HepG2 (cell line): ENCODE results near the gene KCNAB2. TPM values are rescaled to one million over a fixed set of nuclear protein-coding genes. Genes with fewer than 3 reads are reported as not detected.

Experiments
- ATAC-seq: fragments of 200-7000 bp; cut with Tn5 transposase; 3 replicates; pipeline ENCODE4 v1.9.1; 2020; ENCODE audit warnings: mild to moderate bottlenecking, moderate library complexity
- BruUV-seq: library from RNA; stranded (reverse); fragments of 400-500 nt; replicated peaks from 2 replicates; lab custom pipeline; 2021; lab: Mats Ljungman, UMichigan
- CTCF ChIA-PET: fragments of 300-600 bp; formaldehyde crosslinking; extraction: SDS; loops from one replicate; lab custom pipeline; 2021; ENCODE audit warnings: low total read pairs, inconsistent platforms, low intra/inter-chr PET ratio; lab: Yijun Ruan, JAX
- POLR2A ChIA-PET: fragments of 350-600 bp; sonication (Branson Sonifier 250); formaldehyde crosslinking; loops from one replicate; lab custom pipeline; 2020; ENCODE audit warnings: antibody characterized with exemption, inconsistent platforms; lab: Yijun Ruan, JAX
- DNase-seq: peaks from one replicate; pipeline ENCODE4 v3.0.0-alpha.2; 2015; ENCODE audit warnings: low spot score
- FAIRE-seq: peaks from 3 replicates; lab custom pipeline; 2011; peaks lifted over from hg19 to GRCh38; lab: Jason Lieb, UNC
- H2AFZ ChIP-seq: one replicate; pipeline ENCODE4 v1.6.1; 2011; ENCODE audit warnings: low read length, inconsistent platforms
- H3K27ac ChIP-seq: fragments of 300-600 bp; 3 replicates; pipeline ENCODE4 v1.8.0; 2011; ENCODE audit warnings: mixed run types, mild to moderate bottlenecking, mixed read lengths, low read length, inconsistent platforms; ENCODE audit not compliant: insufficient read depth; ENCODE audit errors: extremely low read length
- H3K27me3 ChIP-seq, 2 experiments: fragments of 200-600 bp in 1 of 2; 2 replicates in 1 of 2; 3 replicates in 1 of 2; pipeline versions ENCODE4 v1.6.0 to v1.8.0; 2011; ENCODE audit warnings: low read length in 2 of 2, mild to moderate bottlenecking in 2 of 2, moderate library complexity in 2 of 2, inconsistent platforms in 1 of 2; ENCODE audit not compliant: insufficient read depth in 2 of 2, control insufficient read depth in 1 of 2
- H3K36me3 ChIP-seq, 2 experiments: fragments of 200-600 bp in 1 of 2; replicated peaks in 1 of 2; 2 replicates in 1 of 2; 3 replicates in 1 of 2; pipeline versions ENCODE4 v1.5.1 to v1.8.0; 2011; ENCODE audit warnings: low read length in 2 of 2, inconsistent platforms in 1 of 2; ENCODE audit not compliant: insufficient read depth in 2 of 2, control insufficient read depth in 1 of 2
- H3K4me1 ChIP-seq: 2 replicates; pipeline ENCODE4 v1.5.1; 2012; ENCODE audit warnings: low read length, inconsistent platforms; ENCODE audit not compliant: insufficient read depth
- H3K4me2 ChIP-seq: 2 replicates; pipeline ENCODE4 v1.6.0; 2011; ENCODE audit warnings: low read depth, low read length, inconsistent platforms
- H3K4me3 ChIP-seq, 3 experiments: fragments of 200-600 bp in 1 of 3; sonication (generic), shearing (Covaris generic) in 1 of 3; replicated peaks in 1 of 3; 2 replicates each; pipeline ENCODE4 v1.5.1; 2011 to 2016; ENCODE audit warnings: low read length in 3 of 3, inconsistent platforms in 2 of 3, low read depth in 2 of 3, mild to moderate bottlenecking in 2 of 3, control low read depth in 1 of 3, mixed read lengths in 1 of 3; ENCODE audit not compliant: insufficient read depth in 1 of 3
- H3K79me2 ChIP-seq: one replicate; pipeline ENCODE4 v1.6.1; 2011; ENCODE audit warnings: low read length, inconsistent platforms; ENCODE audit not compliant: insufficient read depth
- H3K9ac ChIP-seq: 2 replicates; pipeline ENCODE4 v1.6.0; 2011; ENCODE audit warnings: mild to moderate bottlenecking, low read depth, low read length, inconsistent platforms; ENCODE audit not compliant: insufficient read depth
- H3K9me3 ChIP-seq: 2 replicates; pipeline ENCODE4 v1.5.1; 2012; ENCODE audit warnings: mild to moderate bottlenecking, low read length
- H4K20me1 ChIP-seq: 2 replicates; pipeline ENCODE4 v1.6.0; 2011; ENCODE audit warnings: inconsistent platforms, mild to moderate bottlenecking, low read length, moderate library complexity; ENCODE audit not compliant: insufficient read depth
- FOSL1 ChIP-seq: sonication (generic); formaldehyde crosslinking; IDR thresholded peaks from 2 replicates; pipeline ENCODE4 v1.9.0; 2021; ENCODE audit warnings: missing genetic modification reagents, borderline replicate concordance
- MAZ ChIP-seq, 2 experiments: sonication (generic) in 1 of 2; formaldehyde crosslinking in 1 of 2; IDR thresholded peaks; 2 replicates each; pipeline versions ENCODE4 v1.5.0 to v1.6.1; 2012 to 2020; ENCODE audit warnings: low read depth in 2 of 2, mild to moderate bottlenecking in 2 of 2, borderline replicate concordance in 1 of 2, improper control_type of control experiment in 1 of 2, low read length in 1 of 2, missing genetic modification reagents in 1 of 2, moderate library complexity in 1 of 2
- RFX1 ChIP-seq: fragments of 450-650 bp; IDR thresholded peaks from 2 replicates; pipeline ENCODE4 v1.6.1; 2017
- ZBTB40 ChIP-seq, 2 experiments: fragments of 450-650 bp in 1 of 2; sonication (generic) in 1 of 2; formaldehyde crosslinking in 1 of 2; IDR thresholded peaks; 2 replicates each; pipeline versions ENCODE4 v1.6.1 to v1.8.0; 2016 to 2022; ENCODE audit warnings: antibody characterized with exemption in 1 of 2, mild to moderate bottlenecking in 1 of 2, missing genetic modification reagents in 1 of 2
- WGBS: methylation state at CpG from one replicate; pipeline ENCODE4 v1.1.6; 2017; ENCODE audit warnings: low lambda C conversion rate; 5-methylcytosine and 5-hydroxymethylcytosine counted together
- in situ Hi-C: cut with HindIII; loops from 2 replicates; pipeline ENCODE4 v1.10.0; 2017; ENCODE audit warnings: low pct_unique_long_range_greater_than_20kb; ENCODE audit not compliant: extremely low pct_ligation_motif_present
- intact Hi-C: fragments of 100-400 bp; cut with micrococcal nuclease; formaldehyde crosslinking; loops from one replicate; pipeline ENCODE4 v1.10.0; 2022; ENCODE audit not compliant: unreplicated experiment
- polyA plus RNA-seq, 8 experiments: library from polyadenylated mRNA; depleted of rRNA in 3 of 8; stranded (reverse) in 7 of 8; unstranded in 1 of 8; fragments of >200 nt; fragmentation: Illumina TruSeq in 4 of 8; extraction: Trizol in 4 of 8; gene quantifications; 2 replicates each; pipeline versions ENCODE4 v1.2.1 to v1.2.3, GENCODE V29; 2011 to 2016; ENCODE audit warnings: low read depth in 4 of 8, missing spikeins in 1 of 8, mixed read lengths in 1 of 8; ENCODE audit not compliant: insufficient read depth in 1 of 8
- total RNA-seq, 5 experiments: library from RNA; depleted of rRNA; stranded (reverse); fragments of >200 nt; fragmentation: Illumina TruSeq; extraction: Trizol; gene quantifications; 2 replicates each; pipeline ENCODE4 v1.2.3, GENCODE V29; 2016; ENCODE audit warnings: low read depth in 1 of 5

KCNAB2 gene
- total and polyA plus RNA-seq, 2 of the 13 experiments (the other 11 are each of a cell fraction or from before 2014, with no cell fraction given): 6.2 to 8.8 TPM

GRCh38 chr1:6072774-6073479 is 27.2 kb downstream of the KCNAB2 start:
- no peak for ATAC-seq

DNA sequence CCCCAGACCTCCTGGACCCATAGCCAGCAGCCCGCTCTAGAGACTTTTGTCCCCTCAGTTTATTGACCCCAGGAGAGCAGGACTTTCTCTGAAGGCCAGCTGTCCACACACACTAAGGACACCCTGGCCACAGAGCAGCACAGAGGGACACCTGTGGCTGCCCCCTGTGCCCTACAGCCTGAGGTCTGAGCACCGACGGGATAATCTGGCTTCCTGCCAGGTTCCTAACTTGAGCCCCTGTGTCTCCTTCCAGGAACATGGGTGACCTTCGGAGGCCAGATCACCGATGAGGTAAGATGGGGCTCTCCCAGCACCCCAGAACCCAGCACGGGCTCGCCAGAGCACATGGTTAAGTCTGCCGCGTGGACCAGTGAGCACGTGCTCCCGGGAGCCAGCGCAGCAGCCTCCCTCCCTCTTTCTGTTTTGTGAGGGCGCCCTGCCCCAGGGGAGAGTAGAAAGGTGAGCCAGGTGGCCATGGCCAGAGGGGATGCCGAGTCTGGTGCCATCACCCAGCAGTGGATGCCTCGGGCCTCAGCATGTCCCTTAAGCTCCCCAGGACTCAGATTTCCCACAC is 27.9 kb downstream of the KCNAB2 start:
- no peaks in the 10 kb centered on the region; a peak in 1 of 5 replicates for H3K36me3 ChIP-seq
- no peak for DNase-seq
- no peaks in the 10 kb centered on the region; a peak in 1 of 5 replicates for H3K27me3 ChIP-seq
- TF ChIP-seq MAZ (IDR thresholded peaks at IDR 0.05; ENCODE audit: borderline replicate concordance, low read depth, low read length) (no peak), MAZ (CRISPR knock-in tag; IDR thresholded peaks at IDR 0.05; ENCODE audit: low read depth) (no peak), ZBTB40 (IDR thresholded peaks at IDR 0.05) (no peak), ZBTB40 (CRISPR knock-in tag; IDR thresholded peaks at IDR 0.05) (no peak)

More at GRCh38 chr1:6072774-6073479, 27.2 kb downstream of the KCNAB2 start:
- CTCF ChIA-PET: no interaction called here
- Histone ChIP-seq H2AFZ (no peak overlapping the region), H3K27me3 (peaks cover 0 to 1% of the 10 kb centered on the region in 2 experiments; a peak in 2 of 5 replicates), H4K20me1 (no peaks in the 10 kb centered on the region), H3K79me2 (no peaks in the 10 kb centered on the region), H3K27ac (no peak overlapping the region), H3K9ac (no peak overlapping the region), H3K36me3 (no peaks in the 10 kb centered on the region; a peak in 1 of 5 replicates), H3K4me3 (no peak overlapping the region), H3K4me1 (peaks cover 7% of the 10 kb centered on the region), H3K4me2 (no peak overlapping the region), H3K9me3 (no peaks in the 10 kb centered on the region)
- intact Hi-C loops (no loop called here), in situ Hi-C loops (no loop called here)
- no TSS peak for BruUV-seq
- DNase-seq: no peak
- POLR2A ChIA-PET: no interaction called here
- TF ChIP-seq FOSL1 (CRISPR knock-in tag): no peak
- TF ChIP-seq RFX1: peak; percentile 48; the same call in 1 of the 2 replicates
- FAIRE-seq: no peak
- WGBS: 71% methylated on average over 10 of the region's 17 CpGs

More for the DNA sequence above, 27.9 kb downstream of the KCNAB2 start:
- ChIA-PET POLR2A (no interaction called here), CTCF (no interaction called here)
- Histone ChIP-seq H4K20me1 (no peaks in the 10 kb centered on the region), H3K4me2 (no peak overlapping the region), H3K9me3 (no peaks in the 10 kb centered on the region), H3K27ac (no peak overlapping the region), H3K9ac (no peak overlapping the region), H2AFZ (no peak overlapping the region), H3K4me1 (peaks cover 7% of the 10 kb centered on the region), H3K4me3 (no peak overlapping the region), H3K79me2 (no peaks in the 10 kb centered on the region)
- ATAC-seq: no peak
- 90% methylated on average over 10 of the region's 15 CpGs for WGBS
- in situ Hi-C loops: no loop called here
- intact Hi-C loops: no loop called here
- FAIRE-seq: no peak
- BruUV-seq: no TSS peak
